HepG2 (cell line): ENCODE data around the gene TMC8. TPM values are rescaled to one million over a fixed set of nuclear protein-coding genes. Genes with fewer than 3 reads are reported as not detected.

Experiments used
- CEBPG ChIP-seq: IDR thresholded peaks from 2 replicates; pipeline ENCODE4 v1.6.1; 2016
- DRAP1 ChIP-seq: IDR thresholded peaks from 2 replicates; pipeline ENCODE4 v1.6.1; 2016; ENCODE audit warnings: missing genetic modification reagents, missing compliant biosample characterization
- EHMT2 ChIP-seq: fragments of 200-600 bp; sonication (generic); IDR thresholded peaks from 2 replicates; pipeline ENCODE4 v1.7.0; 2017; ENCODE audit warnings: antibody characterized with exemption, low read depth, low read length, borderline replicate concordance
- FOSL2 ChIP-seq: sonication (generic); formaldehyde crosslinking; IDR thresholded peaks from 2 replicates; pipeline ENCODE4 v1.4.0; 2020; ENCODE audit warnings: missing genetic modification reagents
- FOXM1 ChIP-seq: sonication (generic); formaldehyde crosslinking; IDR thresholded peaks from 2 replicates; pipeline ENCODE4 v1.5.0; 2020; ENCODE audit warnings: missing genetic modification reagents
- FUBP1 ChIP-seq: sonication (generic); formaldehyde crosslinking; IDR thresholded peaks from 2 replicates; pipeline ENCODE4 v1.5.1; 2020; ENCODE audit warnings: missing genetic modification reagents, mild to moderate bottlenecking, borderline replicate concordance
- HDAC1 ChIP-seq: sonication (generic); formaldehyde crosslinking; IDR thresholded peaks from 2 replicates; pipeline ENCODE4 v1.5.1; 2020; ENCODE audit warnings: mild to moderate bottlenecking, missing genetic modification reagents
- HNF1A ChIP-seq, 2 experiments: sonication (generic) in 1 of 2; formaldehyde crosslinking in 1 of 2; IDR thresholded peaks; 2 replicates each; pipeline versions ENCODE4 v1.4.0 to v1.6.1; 2016 to 2020; ENCODE audit warnings: borderline replicate concordance in 1 of 2, low read depth in 1 of 2, mild to moderate bottlenecking in 1 of 2, missing genetic modification reagents in 1 of 2
- KDM5B ChIP-seq: sonication (generic); formaldehyde crosslinking; IDR thresholded peaks from 2 replicates; pipeline ENCODE4 v1.4.0; 2020; ENCODE audit warnings: missing genetic modification reagents, mild to moderate bottlenecking, borderline replicate concordance
- KIAA2018 ChIP-seq: sonication (generic); formaldehyde crosslinking; IDR thresholded peaks from 2 replicates; pipeline ENCODE4 v1.5.0; 2020; ENCODE audit warnings: mild to moderate bottlenecking, missing genetic modification reagents, borderline replicate concordance
- SOX5 ChIP-seq: IDR thresholded peaks from 2 replicates; pipeline ENCODE4 v1.6.1; 2016; ENCODE audit warnings: borderline replicate concordance
- TRIM24 ChIP-seq: sonication (generic); formaldehyde crosslinking; IDR thresholded peaks from 2 replicates; pipeline ENCODE4 v1.8.0; 2022; ENCODE audit warnings: mild to moderate bottlenecking, missing genetic modification reagents
- ZNF549 ChIP-seq: sonication (generic); formaldehyde crosslinking; IDR thresholded peaks from 2 replicates; pipeline ENCODE4 v1.5.0; 2020; ENCODE audit warnings: missing genetic modification reagents
- ZNF572 ChIP-seq: sonication (generic); formaldehyde crosslinking; IDR thresholded peaks from 2 replicates; pipeline ENCODE4 v1.5.1; 2020; ENCODE audit warnings: mild to moderate bottlenecking, missing genetic modification reagents
- polyA plus RNA-seq, 8 experiments: library from polyadenylated mRNA; depleted of rRNA in 3 of 8; stranded (reverse) in 7 of 8; unstranded in 1 of 8; fragments of >200 nt; fragmentation: Illumina TruSeq in 4 of 8; extraction: Trizol in 4 of 8; gene quantifications; 2 replicates each; pipeline versions ENCODE4 v1.2.1 to v1.2.3, GENCODE V29; 2011 to 2016; ENCODE audit warnings: low read depth in 4 of 8, missing spikeins in 1 of 8, mixed read lengths in 1 of 8; ENCODE audit not compliant: insufficient read depth in 1 of 8
- total RNA-seq, 5 experiments: library from RNA; depleted of rRNA; stranded (reverse); fragments of >200 nt; fragmentation: Illumina TruSeq; extraction: Trizol; gene quantifications; 2 replicates each; pipeline ENCODE4 v1.2.3, GENCODE V29; 2016; ENCODE audit warnings: low read depth in 1 of 5

The TMC8 gene
- total and polyA plus RNA-seq, 2 of the 13 experiments (the other 11 are each of a cell fraction or from before 2014, with no cell fraction given), result 0.53 to 7.8 TPM

- no peak for TF ChIP-seq FOXM1
- TF ChIP-seq EHMT2, result no peak
- no peak for TF ChIP-seq KIAA2018
- TF ChIP-seq SOX5 (CRISPR knock-in tag), result peak; percentile 4; the same call in 1 of the 2 replicates
- peak; percentile 26; the same call in 1 of the 2 replicates for TF ChIP-seq FUBP1 (CRISPR knock-in tag)
- TF ChIP-seq HDAC1 (CRISPR knock-in tag), result peak; percentile 39; the same call in 1 of the 2 replicates
- no peak for TF ChIP-seq TRIM24
- peak; percentile 79 for TF ChIP-seq FOSL2
- TF ChIP-seq CEBPG (CRISPR knock-in tag), result peak; percentile 51; the same call in 1 of the 2 replicates
- no peak for TF ChIP-seq ZNF572 (CRISPR knock-in tag)
- no peak for TF ChIP-seq HNF1A (IDR thresholded peaks at IDR 0.05; ENCODE audit: low read depth)
- TF ChIP-seq HNF1A (CRISPR knock-in tag; IDR thresholded peaks at IDR 0.05; ENCODE audit: borderline replicate concordance), result peak; percentile 39; the same call in 1 of the 2 replicates
- TF ChIP-seq KDM5B (CRISPR knock-in tag), result no peak
- no peak for TF ChIP-seq DRAP1 (CRISPR knock-in tag)
- TF ChIP-seq ZNF549 (CRISPR knock-in tag), result no peak
Measured at GRCh38 chr17:78135858-78136500, 5.4 kb downstream of the TMC8 start (continued).
